CD8-positive, alpha-beta memory T cell (primary cell): ENCODE results near the gene MEGF6. TPM values are rescaled to one million over a fixed set of nuclear protein-coding genes. Genes with fewer than 3 reads are reported as not detected.
A peak's percentile ranks its signal among the peaks of the same experiment; 100 is the strongest.

Experiments
- CTCF ChIA-PET: fragments of 350-600 bp; sonication (Branson Sonifier 250); formaldehyde crosslinking; loops from one replicate; lab custom pipeline; 2021; ENCODE audit warnings: antibody characterized with exemption; lab: Charles Lee
- POLR2A ChIA-PET: fragments of 350-600 bp; sonication (Branson Sonifier 250); formaldehyde crosslinking; loops from one replicate; lab custom pipeline; 2021; ENCODE audit warnings: antibody characterized with exemption; lab: Charles Lee
- DNase-seq, 5 donors: peaks; one replicate each; pipeline versions ENCODE4 v3.0.0 to v3.0.0-alpha.2; 2020 to 2022; ENCODE audit warnings: mixed read lengths in 1 of 5
- H3K27ac ChIP-seq: one replicate; pipeline ENCODE4 v1.7.0; 2013; ENCODE audit warnings: low read depth, mild to moderate bottlenecking, low read length, moderate library complexity
- H3K27me3 ChIP-seq: 2 replicates; pipeline ENCODE4 v1.7.0; 2013; ENCODE audit warnings: low read length, mild to moderate bottlenecking; ENCODE audit not compliant: insufficient read depth, poor library complexity, severe bottlenecking
- H3K36me3 ChIP-seq: 2 replicates; pipeline ENCODE4 v1.7.0; 2013; ENCODE audit warnings: mild to moderate bottlenecking, low read length, moderate library complexity; ENCODE audit not compliant: insufficient read depth
- H3K4me1 ChIP-seq: 2 replicates; pipeline ENCODE4 v1.7.0; 2013; ENCODE audit warnings: mild to moderate bottlenecking, low read length, moderate library complexity; ENCODE audit not compliant: insufficient read depth
- H3K4me3 ChIP-seq: 2 replicates; pipeline ENCODE4 v1.7.0; 2013; ENCODE audit warnings: mild to moderate bottlenecking, low read length
- H3K9me3 ChIP-seq: 2 replicates; pipeline ENCODE4 v1.7.0; 2013; ENCODE audit warnings: mild to moderate bottlenecking, low read length
- H3K27ac Mint-ChIP-seq, 8 donors: one replicate each; pipeline ENCODE4 v1.8.0; 2020 to 2021; ENCODE audit warnings: mixed read lengths in 8 of 8, mild to moderate bottlenecking in 6 of 8, inconsistent platforms in 3 of 8, moderate library complexity in 3 of 8
- H3K27me3 Mint-ChIP-seq, 2 donors: one replicate each; pipeline ENCODE4 v1.8.0; 2020 to 2021; ENCODE audit warnings: mixed read lengths in 2 of 2, mild to moderate bottlenecking in 1 of 2, moderate library complexity in 1 of 2
- H3K36me3 Mint-ChIP-seq, 3 donors: one replicate each; pipeline ENCODE4 v1.8.0; 2020 to 2021; ENCODE audit warnings: mixed read lengths in 3 of 3, inconsistent platforms in 1 of 3, mild to moderate bottlenecking in 1 of 3
- H3K4me1 Mint-ChIP-seq, 3 donors: one replicate each; pipeline ENCODE4 v1.8.0; 2020 to 2021; ENCODE audit warnings: mixed read lengths in 3 of 3, inconsistent platforms in 1 of 3, mild to moderate bottlenecking in 1 of 3
- H3K4me3 Mint-ChIP-seq, 7 donors: one replicate each; pipeline ENCODE4 v1.8.0; 2020 to 2021; ENCODE audit warnings: mixed read lengths in 7 of 7, mild to moderate bottlenecking in 6 of 7, moderate library complexity in 4 of 7, inconsistent platforms in 2 of 7
- H3K9me3 Mint-ChIP-seq, 5 donors: one replicate each; pipeline ENCODE4 v1.8.0; 2020 to 2022; ENCODE audit warnings: mixed read lengths in 5 of 5, mild to moderate bottlenecking in 3 of 5, moderate library complexity in 2 of 5, inconsistent platforms in 1 of 5
- polyA plus RNA-seq: library from polyadenylated mRNA; unstranded; fragments of 300-500 nt; fragmentation: Illumina TruSeq; gene quantifications from one replicate; pipeline ENCODE4 v1.2.3, GENCODE V29; 2021
- total RNA-seq, 2 experiments: library from RNA; stranded (reverse); gene quantifications; one replicate each; pipeline ENCODE4 v1.2.3, GENCODE V29; 2021

MEGF6 gene, protein sequence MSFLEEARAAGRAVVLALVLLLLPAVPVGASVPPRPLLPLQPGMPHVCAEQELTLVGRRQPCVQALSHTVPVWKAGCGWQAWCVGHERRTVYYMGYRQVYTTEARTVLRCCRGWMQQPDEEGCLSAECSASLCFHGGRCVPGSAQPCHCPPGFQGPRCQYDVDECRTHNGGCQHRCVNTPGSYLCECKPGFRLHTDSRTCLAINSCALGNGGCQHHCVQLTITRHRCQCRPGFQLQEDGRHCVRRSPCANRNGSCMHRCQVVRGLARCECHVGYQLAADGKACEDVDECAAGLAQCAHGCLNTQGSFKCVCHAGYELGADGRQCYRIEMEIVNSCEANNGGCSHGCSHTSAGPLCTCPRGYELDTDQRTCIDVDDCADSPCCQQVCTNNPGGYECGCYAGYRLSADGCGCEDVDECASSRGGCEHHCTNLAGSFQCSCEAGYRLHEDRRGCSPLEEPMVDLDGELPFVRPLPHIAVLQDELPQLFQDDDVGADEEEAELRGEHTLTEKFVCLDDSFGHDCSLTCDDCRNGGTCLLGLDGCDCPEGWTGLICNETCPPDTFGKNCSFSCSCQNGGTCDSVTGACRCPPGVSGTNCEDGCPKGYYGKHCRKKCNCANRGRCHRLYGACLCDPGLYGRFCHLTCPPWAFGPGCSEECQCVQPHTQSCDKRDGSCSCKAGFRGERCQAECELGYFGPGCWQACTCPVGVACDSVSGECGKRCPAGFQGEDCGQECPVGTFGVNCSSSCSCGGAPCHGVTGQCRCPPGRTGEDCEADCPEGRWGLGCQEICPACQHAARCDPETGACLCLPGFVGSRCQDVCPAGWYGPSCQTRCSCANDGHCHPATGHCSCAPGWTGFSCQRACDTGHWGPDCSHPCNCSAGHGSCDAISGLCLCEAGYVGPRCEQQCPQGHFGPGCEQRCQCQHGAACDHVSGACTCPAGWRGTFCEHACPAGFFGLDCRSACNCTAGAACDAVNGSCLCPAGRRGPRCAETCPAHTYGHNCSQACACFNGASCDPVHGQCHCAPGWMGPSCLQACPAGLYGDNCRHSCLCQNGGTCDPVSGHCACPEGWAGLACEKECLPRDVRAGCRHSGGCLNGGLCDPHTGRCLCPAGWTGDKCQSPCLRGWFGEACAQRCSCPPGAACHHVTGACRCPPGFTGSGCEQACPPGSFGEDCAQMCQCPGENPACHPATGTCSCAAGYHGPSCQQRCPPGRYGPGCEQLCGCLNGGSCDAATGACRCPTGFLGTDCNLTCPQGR (N-terminal part only)
- 10 to 100 TPM; 10.8 to 12.0 TPM for total RNA-seq
- polyA plus RNA-seq, result 3.4 TPM

DNA sequence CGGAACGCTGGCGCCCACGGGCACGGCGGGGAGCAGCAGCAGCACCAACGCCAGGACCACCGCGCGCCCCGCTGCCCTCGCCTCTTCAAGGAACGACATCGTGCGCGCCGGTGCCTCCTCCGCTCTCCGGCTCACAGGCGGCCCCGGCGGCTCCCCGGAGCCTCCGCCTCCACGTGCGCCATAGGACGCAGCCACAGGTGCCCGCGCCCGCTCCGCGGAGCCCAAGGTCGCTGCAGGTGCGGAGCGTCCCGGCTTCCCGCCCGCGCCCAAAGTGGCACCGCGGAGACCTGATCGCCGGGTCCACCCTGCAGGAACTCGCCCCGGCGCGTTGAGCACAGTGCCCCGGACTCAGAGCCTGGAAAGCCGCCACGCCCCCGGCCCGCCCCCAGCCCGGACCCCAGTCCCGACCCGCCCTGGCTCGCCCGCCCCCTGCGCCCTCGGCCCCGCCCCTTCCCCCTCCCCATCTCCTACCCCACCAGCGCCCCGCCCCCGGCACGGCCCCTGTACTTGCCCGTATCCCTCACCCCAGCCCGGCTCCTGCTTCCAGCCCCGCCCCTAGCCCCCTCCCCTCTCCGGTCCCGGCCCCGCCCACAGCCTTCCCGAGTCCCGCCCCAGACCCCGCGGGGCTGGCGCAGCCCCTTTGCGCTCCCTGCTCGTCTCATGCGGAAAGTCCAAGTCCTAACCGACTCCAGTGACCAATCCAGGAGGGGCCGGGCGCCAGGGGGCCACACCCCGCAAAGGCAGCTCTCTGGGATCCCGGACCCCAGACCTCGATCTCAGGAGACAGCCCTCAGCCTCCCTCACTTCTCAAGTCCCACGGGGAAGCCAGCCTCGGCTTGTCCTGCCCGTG lies at the start of gene MEGF6:
Gene MEGF6 (minus strand): TSS at position 339 of the 850 bp plus-strand sequence. CDS start 240 bp downstream, at position 99.
- H3K4me3 Mint-ChIP-seq, result peak within 1 kb of the TSS; percentile 27 to 85 (median 74)
- H3K36me3 ChIP-seq, result no peaks in the 10 kb centered on the region
- H3K9me3 Mint-ChIP-seq, result peaks cover 0 to 2% (median 0%) of the 10 kb centered on the region in 5 donors
- peaks cover 0 to 13% (median 4%) of the 10 kb centered on the region in 3 donors for H3K4me1 Mint-ChIP-seq
- POLR2A ChIA-PET, result no interaction called here
- CTCF ChIA-PET, result no interaction called here
- H3K4me1 ChIP-seq, result peaks cover 8% of the 10 kb centered on the region
- peak within 1 kb of the TSS in 1 of 8 donors; percentile 84 for H3K27ac Mint-ChIP-seq
- peak; percentile 18 to 59 (median 51) for DNase-seq
- H3K9me3 ChIP-seq, result no peaks in the 10 kb centered on the region
- peaks cover 9 to 40% of the 10 kb centered on the region in 2 donors for H3K27me3 Mint-ChIP-seq
- H3K36me3 Mint-ChIP-seq, result no peaks in the 10 kb centered on the region
- H3K4me3 ChIP-seq, result no peak within 1 kb of the TSS
- H3K27me3 ChIP-seq, result peaks cover 11% of the 10 kb centered on the region
- no peak within 1 kb of the TSS for H3K27ac ChIP-seq

DNA sequence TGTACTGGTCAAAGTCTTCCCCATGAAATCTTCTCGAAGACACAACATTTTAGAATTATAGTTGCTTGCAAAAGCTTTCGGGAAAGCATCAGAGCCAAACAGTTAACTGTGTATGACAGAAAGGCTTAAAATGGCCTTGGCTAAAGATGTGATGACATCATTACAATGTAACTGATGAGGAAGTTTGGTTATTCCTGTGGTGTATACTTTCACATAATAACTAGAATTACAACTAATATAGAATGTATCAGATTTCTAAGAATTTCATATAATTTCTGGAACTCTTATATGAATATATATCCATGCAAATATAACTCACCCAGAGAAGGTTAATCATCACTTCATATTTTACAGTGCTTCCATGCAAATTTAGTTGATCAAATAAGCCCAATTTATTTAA lies 49.4 kb upstream of the MEGF6 start:
- H3K27ac ChIP-seq, result no peak overlapping the region
- H3K4me1 Mint-ChIP-seq, result no peaks in the 10 kb centered on the region
- H3K36me3 ChIP-seq, result no peaks in the 10 kb centered on the region
- CTCF ChIA-PET, result no interaction called here
- H3K4me3 Mint-ChIP-seq, result no peak overlapping the region
- no peaks in the 10 kb centered on the region for H3K9me3 ChIP-seq
- POLR2A ChIA-PET, result no interaction called here
- no peak overlapping the region for H3K4me3 ChIP-seq
- no peak overlapping the region for H3K27ac Mint-ChIP-seq
- no peak for DNase-seq
- peaks cover 12 to 42% of the 10 kb centered on the region in 2 donors for H3K27me3 Mint-ChIP-seq
- no peaks in the 10 kb centered on the region for H3K9me3 Mint-ChIP-seq
- H3K36me3 Mint-ChIP-seq, result no peaks in the 10 kb centered on the region
- H3K27me3 ChIP-seq, result no peaks in the 10 kb centered on the region
- H3K4me1 ChIP-seq, result no peaks in the 10 kb centered on the region

DNA sequence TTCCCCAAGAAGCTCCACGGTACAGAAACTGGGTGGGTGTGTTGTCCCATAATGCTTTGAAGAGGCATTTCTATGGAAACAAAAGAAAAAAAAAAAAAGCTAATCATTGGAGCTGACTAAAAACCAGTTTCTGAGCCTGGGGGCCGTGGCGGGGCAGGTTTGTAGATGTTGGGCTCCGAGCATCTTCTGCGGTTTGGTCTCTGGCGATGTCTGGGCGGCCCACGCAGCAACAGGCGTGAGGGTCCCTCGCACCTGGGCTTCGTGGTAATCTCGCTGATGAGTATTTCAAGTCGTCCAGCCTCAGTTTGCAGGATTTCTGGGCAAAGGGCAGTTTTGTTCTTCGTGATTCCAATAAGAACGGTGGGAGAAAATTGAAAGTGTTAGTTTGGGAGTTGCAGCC lies 47.8 kb upstream of the MEGF6 start:
- no peaks in the 10 kb centered on the region for H3K4me1 Mint-ChIP-seq
- peak overlapping the region in 1 of 8 donors; percentile 78 for H3K27ac Mint-ChIP-seq
- POLR2A ChIA-PET, result interaction anchor here (0.6 kb wide), 1 partner anchor 8 kb away, joined by 3 read pairs; no protein-coding TSS in a partner anchor
- H3K27me3 Mint-ChIP-seq, result peaks cover 20 to 57% of the 10 kb centered on the region in 2 donors
- DNase-seq, result no peak
- CTCF ChIA-PET, result no interaction called here
- peaks cover 0 to 2% (median 0%) of the 10 kb centered on the region in 5 donors for H3K9me3 Mint-ChIP-seq
- H3K36me3 ChIP-seq, result no peaks in the 10 kb centered on the region
- H3K36me3 Mint-ChIP-seq, result peaks cover 0 to 2% (median 0%) of the 10 kb centered on the region in 3 donors
- no peak overlapping the region for H3K4me3 ChIP-seq
- no peaks in the 10 kb centered on the region for H3K27me3 ChIP-seq
- H3K9me3 ChIP-seq, result no peaks in the 10 kb centered on the region
- no peak overlapping the region for H3K27ac ChIP-seq
- no peak overlapping the region for H3K4me3 Mint-ChIP-seq
- H3K4me1 ChIP-seq, result no peaks in the 10 kb centered on the region

DNA sequence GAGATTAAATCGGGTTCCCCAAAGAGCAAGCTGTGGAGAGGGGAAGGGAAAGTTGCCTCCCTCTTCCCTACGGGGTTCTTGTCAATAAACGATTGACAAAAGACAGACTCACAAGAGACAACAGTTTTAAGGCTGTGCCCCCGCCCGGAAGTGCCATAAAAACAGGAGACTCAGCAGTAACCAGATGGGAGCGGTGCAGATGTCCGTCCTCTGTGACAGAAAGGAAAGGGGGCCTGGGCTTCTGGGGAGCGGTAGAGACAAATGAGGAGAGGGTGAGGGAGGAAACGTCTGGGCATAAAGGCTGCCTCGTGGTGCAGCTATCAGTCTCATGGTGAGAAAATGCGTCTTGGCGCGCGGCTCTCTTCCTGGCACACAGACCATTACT lies 46.9 kb upstream of the MEGF6 start:
- H3K9me3 ChIP-seq, result no peaks in the 10 kb centered on the region

DNA sequence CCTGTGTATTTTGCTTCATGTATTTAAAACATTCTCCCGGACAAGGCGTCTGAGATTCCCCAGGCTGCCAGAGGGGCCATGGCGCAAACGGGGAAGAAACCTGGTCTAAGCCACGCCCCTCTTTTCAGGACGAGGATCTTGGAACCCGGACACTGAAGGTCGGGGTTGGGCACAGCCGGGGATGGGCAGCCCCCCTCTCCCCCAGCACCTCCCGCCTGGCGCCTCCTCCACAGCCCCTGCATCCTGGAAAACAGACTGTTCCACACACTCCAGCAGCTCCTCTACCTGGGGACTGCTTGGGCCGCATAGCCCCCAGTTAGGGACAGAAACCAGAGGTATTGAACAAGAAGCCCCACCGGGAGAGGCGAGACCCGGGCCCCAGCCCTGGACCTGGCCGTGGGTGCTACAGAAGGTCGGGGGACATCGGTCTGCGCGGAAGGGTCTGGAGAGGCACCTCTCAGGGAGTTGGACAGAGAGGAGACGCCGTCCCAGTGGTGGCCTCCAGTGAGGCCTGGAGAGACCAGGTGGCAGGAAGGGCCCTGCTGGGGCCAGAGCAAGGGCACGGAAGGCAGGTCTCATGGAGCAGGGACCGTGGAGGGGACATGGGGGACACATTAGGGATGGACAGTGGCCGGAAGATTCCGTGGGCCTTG lies 46.4 kb upstream of the MEGF6 start:
- no peak overlapping the region for H3K4me3 Mint-ChIP-seq
- H3K9me3 Mint-ChIP-seq, result peaks cover 0 to 2% (median 0%) of the 10 kb centered on the region in 5 donors
- peaks cover 0 to 3% (median 0%) of the 10 kb centered on the region in 3 donors for H3K4me1 Mint-ChIP-seq
- DNase-seq, result no peak
- Histone ChIP-seq H3K4me3 (no peak overlapping the region), H3K4me1 (no peaks in the 10 kb centered on the region), H3K27ac (no peak overlapping the region), H3K9me3 (no peaks in the 10 kb centered on the region), H3K36me3 (no peaks in the 10 kb centered on the region), H3K27me3 (peaks cover 6% of the 10 kb centered on the region)
- ChIA-PET CTCF (no interaction called here), POLR2A (no interaction called here)
- peaks cover 27 to 62% of the 10 kb centered on the region in 2 donors for H3K27me3 Mint-ChIP-seq
- peaks cover 0 to 2% (median 0%) of the 10 kb centered on the region in 3 donors for H3K36me3 Mint-ChIP-seq
- H3K27ac Mint-ChIP-seq, result no peak overlapping the region

More for the DNA sequence above, 46.9 kb upstream of the MEGF6 start:
- Mint-ChIP-seq H3K4me3 (no peak overlapping the region), H3K27ac (no peak overlapping the region), H3K9me3 (peaks cover 0 to 2% (median 0%) of the 10 kb centered on the region in 5 donors), H3K36me3 (peaks cover 0 to 2% (median 0%) of the 10 kb centered on the region in 3 donors), H3K4me1 (peaks cover 0 to 2% (median 0%) of the 10 kb centered on the region in 3 donors), H3K27me3 (peaks cover 26 to 64% of the 10 kb centered on the region in 2 donors)
- H3K27me3 ChIP-seq, result peaks cover 5% of the 10 kb centered on the region
- POLR2A ChIA-PET, result no interaction called here
- no peak for DNase-seq
- no peak overlapping the region for H3K4me3 ChIP-seq
- CTCF ChIA-PET, result no interaction called here
- H3K4me1 ChIP-seq, result no peaks in the 10 kb centered on the region
- no peak overlapping the region for H3K27ac ChIP-seq
- H3K36me3 ChIP-seq, result no peaks in the 10 kb centered on the region

DNA sequence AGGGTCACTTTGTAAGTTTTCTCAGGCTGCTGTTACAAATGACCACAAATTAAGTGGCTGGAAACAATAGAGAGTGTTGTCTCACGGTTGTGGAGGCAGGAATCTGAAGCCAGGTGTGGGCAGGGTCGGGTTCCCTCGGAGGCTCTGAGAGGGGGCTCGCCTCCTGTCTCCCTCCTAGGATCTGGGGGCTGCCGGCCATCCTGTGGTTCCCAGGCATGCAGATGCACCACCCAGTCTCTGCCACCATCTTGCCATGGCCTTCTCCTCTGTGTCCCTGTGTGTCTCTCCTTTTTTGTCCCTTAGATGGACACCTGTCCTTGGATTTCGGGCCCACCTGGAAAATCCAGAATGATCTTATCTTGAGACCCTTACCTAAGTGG lies 45.8 kb upstream of the MEGF6 start:
- peak overlapping the region in 1 of 8 donors; percentile 75 for H3K27ac Mint-ChIP-seq
- no peak for DNase-seq
- Histone ChIP-seq H3K9me3 (no peaks in the 10 kb centered on the region), H3K4me3 (no peak overlapping the region), H3K27ac (no peak overlapping the region), H3K36me3 (no peaks in the 10 kb centered on the region), H3K27me3 (peaks cover 6% of the 10 kb centered on the region), H3K4me1 (no peaks in the 10 kb centered on the region)
- ChIA-PET POLR2A (no interaction called here), CTCF (no interaction called here)
- H3K4me1 Mint-ChIP-seq, result peaks cover 0 to 3% (median 0%) of the 10 kb centered on the region in 3 donors
- H3K36me3 Mint-ChIP-seq, result peaks cover 0 to 2% (median 0%) of the 10 kb centered on the region in 3 donors
- H3K27me3 Mint-ChIP-seq, result peaks cover 25 to 57% of the 10 kb centered on the region in 2 donors
- peaks cover 0 to 2% (median 0%) of the 10 kb centered on the region in 5 donors for H3K9me3 Mint-ChIP-seq
- H3K4me3 Mint-ChIP-seq, result no peak overlapping the region
